ENCODE results near the gene SPATS2L. TPM values are rescaled to one million over a fixed set of nuclear protein-coding genes. Genes with fewer than 3 reads are reported as not detected.

The SPATS2L gene, protein sequence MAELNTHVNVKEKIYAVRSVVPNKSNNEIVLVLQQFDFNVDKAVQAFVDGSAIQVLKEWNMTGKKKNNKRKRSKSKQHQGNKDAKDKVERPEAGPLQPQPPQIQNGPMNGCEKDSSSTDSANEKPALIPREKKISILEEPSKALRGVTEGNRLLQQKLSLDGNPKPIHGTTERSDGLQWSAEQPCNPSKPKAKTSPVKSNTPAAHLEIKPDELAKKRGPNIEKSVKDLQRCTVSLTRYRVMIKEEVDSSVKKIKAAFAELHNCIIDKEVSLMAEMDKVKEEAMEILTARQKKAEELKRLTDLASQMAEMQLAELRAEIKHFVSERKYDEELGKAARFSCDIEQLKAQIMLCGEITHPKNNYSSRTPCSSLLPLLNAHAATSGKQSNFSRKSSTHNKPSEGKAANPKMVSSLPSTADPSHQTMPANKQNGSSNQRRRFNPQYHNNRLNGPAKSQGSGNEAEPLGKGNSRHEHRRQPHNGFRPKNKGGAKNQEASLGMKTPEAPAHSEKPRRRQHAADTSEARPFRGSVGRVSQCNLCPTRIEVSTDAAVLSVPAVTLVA
- total RNA-seq (ENCODE audit: low replicate concordance): 18.5 and 29.1 TPM in 2 replicates

DNA sequence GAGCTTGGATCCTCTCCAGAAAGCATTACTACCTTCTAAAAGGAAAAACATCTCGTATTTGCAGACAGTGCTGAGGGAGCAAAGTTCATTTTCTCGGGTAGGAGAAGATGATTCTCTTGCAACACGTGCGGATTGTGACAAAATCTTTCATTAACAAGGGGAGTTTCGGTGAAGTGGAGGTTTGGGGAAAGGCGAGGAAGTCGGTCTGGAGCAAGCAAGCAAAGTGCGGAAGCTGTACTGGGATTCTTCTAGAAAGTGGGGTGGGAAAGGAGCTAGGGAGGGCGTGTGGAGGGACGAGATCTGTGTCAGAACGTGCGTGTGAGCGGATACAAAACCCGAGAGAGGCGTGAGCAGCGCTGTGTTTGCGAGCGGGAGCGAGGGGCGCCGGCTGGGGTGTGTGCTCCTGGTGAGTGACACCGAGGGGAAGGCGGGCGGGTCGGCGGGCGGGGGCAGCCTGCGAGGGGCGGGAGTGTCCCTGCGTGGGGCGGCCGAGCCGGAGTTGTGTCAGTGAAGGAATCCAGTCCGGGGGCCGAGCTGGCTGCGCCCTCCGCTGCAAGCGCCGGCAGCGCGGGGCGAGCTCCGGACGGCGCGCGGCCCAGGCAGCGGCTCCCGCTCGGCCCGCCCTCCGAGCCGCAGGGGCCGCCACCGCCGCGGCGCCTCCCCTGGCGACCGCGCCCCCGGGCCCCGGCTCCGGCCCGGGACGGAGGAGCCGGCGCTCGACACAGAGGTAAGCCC, at the start of gene SPATS2L:
Gene SPATS2L, plus strand, starts transcription at position 498 of the 735 bp plus-strand sequence. CDS start 82,552 bp downstream, outside the sequence.
- H3K9me3 Mint-ChIP-seq: no peaks in the 10 kb centered on the region
- Histone ChIP-seq H3K27ac (no peak within 1 kb of the TSS), H3K27me3 (peaks cover 23% of the 10 kb centered on the region), H3K9me3 (ENCODE audit: low read depth) (no peaks in the 10 kb centered on the region), H2AFZ (replicated peaks) (peak within 1 kb of the TSS; percentile 97), H3K4me1 (peaks cover 16% of the 10 kb centered on the region), H3K4me3 (peak within 1 kb of the TSS; percentile 89), H3F3A (ENCODE audit: low read depth) (peaks cover 19% of the 10 kb centered on the region), H3K79me2 (ENCODE audit: low read depth) (peaks cover 39% of the 10 kb centered on the region), H3K9ac (peak within 1 kb of the TSS; percentile 34), H3K4me2 (peak within 1 kb of the TSS; percentile 84), H3K36me3 (no peaks in the 10 kb centered on the region), H4K20me1 (ENCODE audit: low read depth) (no peaks in the 10 kb centered on the region)
- peak; percentile 70 for DNase-seq (ENCODE audit: low spot score)
- no peaks in the 10 kb centered on the region for H3K27me3 Mint-ChIP-seq (ENCODE audit: insufficient read depth, low read depth)
- TF ChIP-seq, protein P1, sequence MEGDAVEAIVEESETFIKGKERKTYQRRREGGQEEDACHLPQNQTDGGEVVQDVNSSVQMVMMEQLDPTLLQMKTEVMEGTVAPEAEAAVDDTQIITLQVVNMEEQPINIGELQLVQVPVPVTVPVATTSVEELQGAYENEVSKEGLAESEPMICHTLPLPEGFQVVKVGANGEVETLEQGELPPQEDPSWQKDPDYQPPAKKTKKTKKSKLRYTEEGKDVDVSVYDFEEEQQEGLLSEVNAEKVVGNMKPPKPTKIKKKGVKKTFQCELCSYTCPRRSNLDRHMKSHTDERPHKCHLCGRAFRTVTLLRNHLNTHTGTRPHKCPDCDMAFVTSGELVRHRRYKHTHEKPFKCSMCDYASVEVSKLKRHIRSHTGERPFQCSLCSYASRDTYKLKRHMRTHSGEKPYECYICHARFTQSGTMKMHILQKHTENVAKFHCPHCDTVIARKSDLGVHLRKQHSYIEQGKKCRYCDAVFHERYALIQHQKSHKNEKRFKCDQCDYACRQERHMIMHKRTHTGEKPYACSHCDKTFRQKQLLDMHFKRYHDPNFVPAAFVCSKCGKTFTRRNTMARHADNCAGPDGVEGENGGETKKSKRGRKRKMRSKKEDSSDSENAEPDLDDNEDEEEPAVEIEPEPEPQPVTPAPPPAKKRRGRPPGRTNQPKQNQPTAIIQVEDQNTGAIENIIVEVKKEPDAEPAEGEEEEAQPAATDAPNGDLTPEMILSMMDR (IDR thresholded peaks at IDR 0.05): no peak
- peak; percentile 52 for TF ChIP-seq EZH2 (IDR thresholded peaks at IDR 0.05)
- no peak for TF ChIP-seq EZH2phosphoT487 (IDR thresholded peaks at IDR 0.05)
- H3K4me3 Mint-ChIP-seq: peak within 1 kb of the TSS; percentile 92
- H3K4me1 Mint-ChIP-seq: peaks cover 43% of the 10 kb centered on the region
- peak within 1 kb of the TSS; percentile 67 for H3K27ac Mint-ChIP-seq
- peaks cover 2% of the 10 kb centered on the region for H3K36me3 Mint-ChIP-seq

DNA sequence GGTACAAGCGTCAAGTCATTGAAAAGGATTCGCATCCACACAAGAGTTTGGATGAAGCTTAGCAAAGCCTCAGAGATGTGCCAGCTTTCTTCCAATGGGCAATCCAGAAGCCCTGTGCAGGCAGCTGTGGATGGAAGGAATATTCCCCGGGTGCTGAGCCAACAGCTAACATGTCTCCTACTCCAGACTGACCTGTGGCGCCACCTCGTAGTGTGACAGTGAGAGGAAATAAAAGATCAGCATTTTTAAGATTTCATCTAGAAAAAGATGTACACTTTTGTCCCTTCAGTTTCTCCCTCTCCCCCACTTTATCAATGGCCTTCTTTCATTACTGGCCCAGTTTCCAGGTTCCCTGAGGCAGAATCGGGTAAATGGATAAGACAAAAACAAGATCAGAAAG, 48.9 kb upstream of the SPATS2L start:
- no peak for DNase-seq (ENCODE audit: low spot score)
- Mint-ChIP-seq H3K4me1 (no peaks in the 10 kb centered on the region), H3K9me3 (no peaks in the 10 kb centered on the region), H3K4me3 (no peak overlapping the region), H3K36me3 (no peaks in the 10 kb centered on the region), H3K27ac (no peak overlapping the region), H3K27me3 (ENCODE audit: insufficient read depth, low read depth) (peaks cover 4% of the 10 kb centered on the region)
- H4K20me1 ChIP-seq (ENCODE audit: low read depth): no peaks in the 10 kb centered on the region
- no peak overlapping the region for H3K27ac ChIP-seq
- H3K9ac ChIP-seq: no peak overlapping the region
- H3K4me3 ChIP-seq: no peak overlapping the region
- no peak overlapping the region for H2AFZ ChIP-seq (replicated peaks)
- H3K36me3 ChIP-seq: no peaks in the 10 kb centered on the region
- no peaks in the 10 kb centered on the region for H3K4me1 ChIP-seq
- no peak overlapping the region for H3K4me2 ChIP-seq
- no peaks in the 10 kb centered on the region for H3K27me3 ChIP-seq
- H3K9me3 ChIP-seq (ENCODE audit: low read depth): no peaks in the 10 kb centered on the region
- no peaks in the 10 kb centered on the region for H3K79me2 ChIP-seq (ENCODE audit: low read depth)
- no peaks in the 10 kb centered on the region for H3F3A ChIP-seq (ENCODE audit: low read depth)
- TF ChIP-seq EZH2 (IDR thresholded peaks at IDR 0.05) (no peak), EZH2phosphoT487 (IDR thresholded peaks at IDR 0.05) (no peak)
- TF ChIP-seq, protein P1 (IDR thresholded peaks at IDR 0.05): no peak

DNA sequence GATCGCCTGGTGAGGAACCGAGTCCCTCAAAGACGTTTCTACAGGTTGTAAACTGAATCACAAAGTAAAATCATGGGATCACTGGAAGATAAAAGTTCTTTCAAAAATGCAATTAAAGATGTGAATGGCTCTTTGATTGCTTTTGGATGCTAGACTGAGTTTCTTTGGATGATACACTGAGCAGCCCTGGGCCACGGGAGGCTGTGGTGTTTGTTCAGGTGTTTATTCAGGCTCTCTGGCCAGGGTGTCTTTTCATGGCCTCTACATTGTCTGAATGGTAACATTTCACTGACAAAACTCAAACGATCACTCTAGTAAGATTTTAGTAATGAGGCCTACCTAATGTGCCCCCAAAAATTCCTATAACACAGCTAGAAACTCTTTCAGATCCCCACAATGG, 48.4 kb upstream of the SPATS2L start:
- Mint-ChIP-seq H3K4me3 (no peak overlapping the region), H3K9me3 (no peaks in the 10 kb centered on the region), H3K4me1 (no peaks in the 10 kb centered on the region), H3K36me3 (no peaks in the 10 kb centered on the region), H3K27me3 (ENCODE audit: insufficient read depth, low read depth) (peaks cover 4% of the 10 kb centered on the region), H3K27ac (no peak overlapping the region)
- no peaks in the 10 kb centered on the region for H3K9me3 ChIP-seq (ENCODE audit: low read depth)
- no peaks in the 10 kb centered on the region for H3K79me2 ChIP-seq (ENCODE audit: low read depth)
- no peaks in the 10 kb centered on the region for H3F3A ChIP-seq (ENCODE audit: low read depth)
- no peaks in the 10 kb centered on the region for H4K20me1 ChIP-seq (ENCODE audit: low read depth)
- DNase-seq (ENCODE audit: low spot score): no peak
- no peaks in the 10 kb centered on the region for H3K27me3 ChIP-seq
- no peaks in the 10 kb centered on the region for H3K4me1 ChIP-seq
- H3K4me3 ChIP-seq: no peak overlapping the region
- TF ChIP-seq, protein P1 (IDR thresholded peaks at IDR 0.05): no peak
- TF ChIP-seq EZH2 (IDR thresholded peaks at IDR 0.05): no peak
- TF ChIP-seq EZH2phosphoT487 (IDR thresholded peaks at IDR 0.05): no peak
- H3K4me2 ChIP-seq: no peak overlapping the region
- H2AFZ ChIP-seq (replicated peaks): no peak overlapping the region
- H3K36me3 ChIP-seq: no peaks in the 10 kb centered on the region
- H3K27ac ChIP-seq: no peak overlapping the region
- H3K9ac ChIP-seq: no peak overlapping the region
